ENCODE measurements around the gene RHBDD2.
A peak's percentile ranks its signal among the peaks of the same experiment; 100 is the strongest.

The RHBDD2 gene

GRCh38 chr7:75920431-75921161 is 41.8 kb downstream of the RHBDD2 start:
- no peak for DNase-seq (ENCODE audit: low read depth)

DNA sequence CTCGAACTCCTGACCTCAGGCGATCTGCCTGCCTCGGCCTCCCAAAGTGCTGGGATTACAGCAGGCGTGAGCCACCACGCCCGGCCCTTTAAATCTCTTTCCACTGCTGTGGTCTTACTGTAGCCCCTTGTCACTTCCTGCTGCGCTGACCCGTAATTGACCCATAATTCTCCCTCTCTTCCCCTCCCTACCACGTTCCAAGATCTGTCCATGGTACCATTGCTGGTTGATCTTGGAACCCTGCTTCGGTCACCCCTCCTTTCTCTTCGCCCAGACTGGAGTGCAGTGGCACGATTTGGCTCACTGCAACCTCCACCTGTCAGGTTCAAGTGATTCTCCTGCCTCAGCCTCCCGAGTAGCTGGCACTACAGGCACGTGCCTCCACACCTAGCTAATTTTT is 42.6 kb downstream of the RHBDD2 start:
- DNase-seq (ENCODE audit: low read depth), result no peak

- no peak for DNase-seq (ENCODE audit: low read depth)
Measured at GRCh38 chr7:75922966-75923603, 44.3 kb downstream of the RHBDD2 start.

- DNase-seq (ENCODE audit: low read depth), result no peak
Measured at GRCh38 chr7:75924256-75924655, 45.4 kb downstream of the RHBDD2 start.

GRCh38 chr7:75924889-75925288 is 46.1 kb downstream of the RHBDD2 start:
- no peak for DNase-seq (ENCODE audit: low read depth)

GRCh38 chr7:75925717-75926435 is 47.0 kb downstream of the RHBDD2 start:
- no peak for DNase-seq (ENCODE audit: low read depth)

- peak; percentile 12 for DNase-seq (ENCODE audit: low read depth)
Measured at GRCh38 chr7:75928568-75928914, 49.7 kb downstream of the RHBDD2 start.

GRCh38 chr7:75931680-75932079 is 52.8 kb downstream of the RHBDD2 start:
- DNase-seq (ENCODE audit: low read depth), result no peak

DNA sequence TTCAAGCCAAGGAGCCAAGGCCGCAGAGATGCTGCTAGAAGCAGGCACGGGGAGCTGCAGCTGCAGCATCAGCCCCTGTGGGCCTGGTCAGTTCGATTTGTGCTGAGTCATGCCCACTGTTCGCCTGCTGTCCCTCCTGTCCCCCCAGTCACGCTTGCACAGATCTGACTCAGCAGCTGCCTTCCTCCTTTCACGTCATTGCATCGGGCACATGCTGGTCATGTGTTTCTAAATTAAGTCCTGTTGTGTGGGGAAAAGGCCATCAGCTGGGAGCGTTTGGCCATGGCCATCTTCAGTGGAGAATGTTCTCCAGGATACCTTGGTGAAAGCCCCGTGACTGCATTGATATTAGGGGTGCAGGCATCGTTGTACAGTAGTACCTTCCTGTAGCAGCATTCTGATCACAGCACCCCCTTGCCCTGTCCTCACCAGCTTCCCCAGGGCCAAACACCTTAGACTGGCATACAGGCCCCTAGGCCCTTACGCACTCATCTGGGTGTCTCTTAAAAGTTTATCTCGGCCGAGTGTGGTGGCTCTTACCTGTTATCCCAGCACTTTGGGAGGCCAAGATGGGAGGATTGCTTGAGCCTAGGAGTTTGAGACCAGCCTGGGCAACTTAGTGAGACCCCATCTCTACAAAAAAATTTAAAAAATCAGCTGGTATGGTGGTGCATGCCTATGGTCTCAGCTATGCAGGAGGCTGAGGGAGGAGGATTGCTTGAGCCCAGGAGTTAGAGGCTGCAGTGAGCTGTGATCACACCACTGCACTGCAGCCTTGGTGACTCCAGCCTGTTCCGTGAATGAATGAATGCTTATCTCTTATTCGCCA is 59.3 kb downstream of the RHBDD2 start:
- no peak for DNase-seq (ENCODE audit: low read depth)
